ENCODE results near the gene ZNF732.
"Not testable (repeated sequence)": the region's sequence is repeated elsewhere in the genome, so short reads cannot be mapped to it uniquely, and the experiment has no call there.

ZNF732 gene

GRCh38 chr4:271492-272103 is 33.7 kb downstream of the ZNF732 start:
- no peak for DNase-seq (ENCODE audit: low read depth in 1 of 2, low spot score in 1 of 2)
- Histone ChIP-seq H3K27ac (replicated peaks) (no peak overlapping the region), H3K4me3 (replicated peaks; ENCODE audit: insufficient read depth, low read length) (no peak overlapping the region), H3K27me3 (ENCODE audit: insufficient read depth, poor library complexity, severe bottlenecking) (no peaks in the 10 kb centered on the region)
- TF ChIP-seq REST (IDR thresholded peaks at IDR 0.05; ENCODE audit: insufficient replicate concordance, low read depth) (no peak), POLR2AphosphoS5 (IDR thresholded peaks at IDR 0.05; ENCODE audit: low read depth) (no peak), CTCF (IDR thresholded peaks at IDR 0.05; ENCODE audit: insufficient read depth, low read length) (no peak), SPI1 (IDR thresholded peaks at IDR 0.05; ENCODE audit: borderline replicate concordance, low read depth) (no peak), GABPA (IDR thresholded peaks at IDR 0.05; ENCODE audit: low read depth) (no peak)

DNA sequence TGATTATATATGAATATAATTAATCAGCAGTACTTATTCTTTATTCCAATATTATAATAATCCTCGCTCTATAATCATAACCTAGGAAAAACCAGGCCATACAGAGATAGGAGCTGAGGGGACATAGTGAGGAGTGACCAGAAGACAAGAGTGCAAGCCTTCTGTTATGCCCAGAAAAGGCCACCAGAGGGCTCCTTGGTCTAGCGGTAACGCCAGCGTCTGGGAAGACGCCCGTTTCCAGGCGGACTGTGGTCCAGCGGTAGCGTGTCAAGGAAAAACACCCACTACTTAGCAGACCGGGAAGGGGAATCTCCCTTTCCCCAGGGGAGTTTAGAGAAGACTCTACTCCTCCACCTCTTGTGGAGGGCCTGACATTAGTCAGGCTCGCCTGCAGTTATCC is 46.0 kb downstream of the ZNF732 start:
- not testable (repeated sequence) for H3K27me3 ChIP-seq (ENCODE audit: insufficient read depth, poor library complexity, severe bottlenecking); H3K27ac ChIP-seq (replicated peaks); H3K4me3 ChIP-seq (replicated peaks; ENCODE audit: insufficient read depth, low read length)
- DNase-seq (ENCODE audit: low read depth in 1 of 2, low spot score in 1 of 2), result peak in 1 of 2 experiments; percentile 3

DNA sequence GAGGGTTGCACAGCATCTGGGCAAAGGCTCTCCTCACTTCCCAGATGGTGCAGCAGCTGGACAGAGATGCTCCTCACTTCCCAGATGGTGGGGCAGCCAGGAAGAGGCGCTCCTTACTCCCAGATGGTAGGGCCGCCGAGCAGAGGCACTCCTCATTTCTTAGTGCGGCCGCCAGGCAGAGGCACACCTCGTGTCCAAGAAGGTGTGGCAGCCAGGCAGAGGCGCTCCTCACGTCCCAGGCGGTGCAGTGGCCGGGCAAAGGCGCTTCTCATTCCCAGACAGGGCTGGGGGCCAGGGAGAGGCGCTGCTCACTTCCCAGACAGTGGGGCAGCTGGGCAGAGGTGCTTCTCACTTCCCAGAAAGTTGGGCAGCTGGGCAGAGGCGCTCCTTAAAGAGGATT is 48.8 kb downstream of the ZNF732 start:
- H3K27ac ChIP-seq (replicated peaks), result no peak overlapping the region
- no peaks in the 10 kb centered on the region for H3K27me3 ChIP-seq (ENCODE audit: insufficient read depth, poor library complexity, severe bottlenecking)
- TF ChIP-seq GABPA (IDR thresholded peaks at IDR 0.05; ENCODE audit: low read depth) (no peak), SPI1 (IDR thresholded peaks at IDR 0.05; ENCODE audit: borderline replicate concordance, low read depth) (no peak), POLR2AphosphoS5 (IDR thresholded peaks at IDR 0.05; ENCODE audit: low read depth) (no peak), REST (IDR thresholded peaks at IDR 0.05; ENCODE audit: insufficient replicate concordance, low read depth) (no peak), CTCF (IDR thresholded peaks at IDR 0.05; ENCODE audit: insufficient read depth, low read length) (no peak)
- DNase-seq (ENCODE audit: low read depth in 1 of 2, low spot score in 1 of 2), result no peak
- no peak overlapping the region for H3K4me3 ChIP-seq (replicated peaks; ENCODE audit: insufficient read depth, low read length)

GRCh38 chr4:253936-254756 is 51.1 kb downstream of the ZNF732 start:
- no peak for DNase-seq (ENCODE audit: low read depth in 1 of 2, low spot score in 1 of 2)
- Histone ChIP-seq H3K4me3 (replicated peaks; ENCODE audit: insufficient read depth, low read length) (no peak overlapping the region), H3K27ac (replicated peaks) (no peak overlapping the region), H3K27me3 (ENCODE audit: insufficient read depth, poor library complexity, severe bottlenecking) (no peaks in the 10 kb centered on the region)
- TF ChIP-seq CTCF (IDR thresholded peaks at IDR 0.05; ENCODE audit: insufficient read depth, low read length), result no peak
- no peak for TF ChIP-seq POLR2AphosphoS5 (IDR thresholded peaks at IDR 0.05; ENCODE audit: low read depth)
- TF ChIP-seq SPI1 (IDR thresholded peaks at IDR 0.05; ENCODE audit: borderline replicate concordance, low read depth), result no peak
- TF ChIP-seq GABPA (IDR thresholded peaks at IDR 0.05; ENCODE audit: low read depth), result no peak
- no peak for TF ChIP-seq REST (IDR thresholded peaks at IDR 0.05; ENCODE audit: insufficient replicate concordance, low read depth)
